Nephron (organoid): Measurements from ENCODE around the gene NTM.
A peak's percentile ranks its signal among the peaks of the same experiment; 100 is the strongest.

Experiments
- H3K27ac Mint-ChIP-seq, 3 experiments: 2 replicates each; pipeline ENCODE4 v1.8.0; 2020; ENCODE audit warnings: mixed read lengths in 3 of 3, mild to moderate bottlenecking in 2 of 3, moderate library complexity in 1 of 3
- H3K27me3 Mint-ChIP-seq: 2 replicates; pipeline ENCODE4 v1.8.0; 2021; ENCODE audit warnings: low read depth, mild to moderate bottlenecking, moderate library complexity, mixed read lengths
- H3K36me3 Mint-ChIP-seq: 2 replicates; pipeline ENCODE4 v1.8.0; 2020; ENCODE audit warnings: low read depth, mixed read lengths
- H3K4me1 Mint-ChIP-seq: 2 replicates; pipeline ENCODE4 v1.8.0; 2020; ENCODE audit warnings: mixed read lengths
- H3K4me3 Mint-ChIP-seq, 3 experiments: 2 replicates each; pipeline ENCODE4 v1.8.0; 2020; ENCODE audit warnings: mild to moderate bottlenecking in 3 of 3, mixed read lengths in 3 of 3, moderate library complexity in 2 of 3
- H3K9me3 Mint-ChIP-seq: 2 replicates; pipeline ENCODE4 v1.8.0; 2020; ENCODE audit warnings: mixed read lengths
- TF ChIP-seq, protein P1 (sequence below), 3 experiments: fragments of 200-600 bp; sonication (generic); IDR thresholded peaks; one replicate each; pipeline ENCODE4 v1.5.0; 2021; ENCODE audit warnings: antibody characterized with exemption in 3 of 3; ENCODE audit not compliant: unreplicated experiment in 3 of 3

Gene NTM

DNA sequence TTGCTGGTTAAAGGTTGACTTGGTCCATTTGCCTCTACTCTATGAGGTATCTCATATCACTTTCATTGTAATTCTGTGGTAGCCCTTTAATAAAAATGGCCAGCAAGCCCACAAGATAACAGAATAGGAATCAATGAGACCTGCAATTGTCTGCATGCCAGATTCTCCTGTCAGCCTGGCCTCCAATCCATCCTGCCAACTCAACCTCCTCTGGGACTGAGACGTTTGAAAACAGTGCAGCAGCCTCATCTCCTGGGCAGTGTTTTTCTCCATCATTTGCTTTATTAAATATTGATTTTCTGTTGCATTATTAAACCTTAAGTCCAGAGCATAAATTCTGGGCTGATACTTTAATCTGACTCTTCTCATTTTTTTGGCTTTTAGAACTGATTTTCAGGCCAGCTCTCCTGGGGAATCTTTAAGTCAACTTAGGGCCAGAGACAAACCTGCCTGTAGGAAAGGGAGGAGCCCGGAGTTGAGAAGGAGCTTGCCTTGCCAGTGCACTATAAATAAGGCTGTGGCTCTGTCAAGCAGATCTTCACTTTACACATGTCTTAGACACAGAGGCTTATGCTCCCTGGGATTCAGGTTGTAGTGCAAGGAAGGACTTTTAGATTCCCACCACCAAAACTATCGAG is 798.0 kb downstream of the NTM start:
- Mint-ChIP-seq H3K4me3 (no peak overlapping the region), H3K9me3 (no peaks in the 10 kb centered on the region), H3K27me3 (peaks cover 9% of the 10 kb centered on the region)

DNA sequence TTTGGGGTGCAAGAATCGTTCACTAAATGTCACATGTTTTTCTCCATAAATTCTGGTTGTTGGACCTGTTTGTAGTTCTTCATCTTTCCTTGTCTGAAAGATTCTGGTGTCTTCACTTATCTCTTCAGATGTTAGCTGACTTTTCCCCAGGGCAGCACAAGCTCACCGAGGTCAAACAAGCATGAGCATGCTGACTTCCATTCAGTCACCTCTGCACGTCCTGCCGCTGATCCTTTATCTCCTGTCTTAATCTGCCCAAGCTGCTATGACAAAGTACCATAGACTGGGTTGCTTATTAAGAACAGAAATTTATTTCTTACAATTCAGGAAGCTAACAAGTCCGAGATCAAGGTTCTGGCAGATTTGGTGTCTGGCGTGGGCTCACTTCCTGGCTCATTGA is 800.6 kb downstream of the NTM start:
- TF ChIP-seq, protein P1, sequence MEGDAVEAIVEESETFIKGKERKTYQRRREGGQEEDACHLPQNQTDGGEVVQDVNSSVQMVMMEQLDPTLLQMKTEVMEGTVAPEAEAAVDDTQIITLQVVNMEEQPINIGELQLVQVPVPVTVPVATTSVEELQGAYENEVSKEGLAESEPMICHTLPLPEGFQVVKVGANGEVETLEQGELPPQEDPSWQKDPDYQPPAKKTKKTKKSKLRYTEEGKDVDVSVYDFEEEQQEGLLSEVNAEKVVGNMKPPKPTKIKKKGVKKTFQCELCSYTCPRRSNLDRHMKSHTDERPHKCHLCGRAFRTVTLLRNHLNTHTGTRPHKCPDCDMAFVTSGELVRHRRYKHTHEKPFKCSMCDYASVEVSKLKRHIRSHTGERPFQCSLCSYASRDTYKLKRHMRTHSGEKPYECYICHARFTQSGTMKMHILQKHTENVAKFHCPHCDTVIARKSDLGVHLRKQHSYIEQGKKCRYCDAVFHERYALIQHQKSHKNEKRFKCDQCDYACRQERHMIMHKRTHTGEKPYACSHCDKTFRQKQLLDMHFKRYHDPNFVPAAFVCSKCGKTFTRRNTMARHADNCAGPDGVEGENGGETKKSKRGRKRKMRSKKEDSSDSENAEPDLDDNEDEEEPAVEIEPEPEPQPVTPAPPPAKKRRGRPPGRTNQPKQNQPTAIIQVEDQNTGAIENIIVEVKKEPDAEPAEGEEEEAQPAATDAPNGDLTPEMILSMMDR (IDR thresholded peaks at IDR 0.05; ENCODE audit: unreplicated experiment in 3 of 3) = no peak
- H3K27me3 Mint-ChIP-seq = peaks cover 5% of the 10 kb centered on the region
- H3K4me1 Mint-ChIP-seq = peaks cover 12% of the 10 kb centered on the region
- no peak overlapping the region for H3K4me3 Mint-ChIP-seq
- no peaks in the 10 kb centered on the region for H3K9me3 Mint-ChIP-seq
- H3K27ac Mint-ChIP-seq = no peak overlapping the region
- H3K36me3 Mint-ChIP-seq = no peaks in the 10 kb centered on the region

More for the DNA sequence above, 798.0 kb downstream of the NTM start:
- peaks cover 7% of the 10 kb centered on the region for H3K4me1 Mint-ChIP-seq
- no peak overlapping the region for H3K27ac Mint-ChIP-seq
- H3K36me3 Mint-ChIP-seq = no peaks in the 10 kb centered on the region
- TF ChIP-seq, protein P1 (IDR thresholded peaks at IDR 0.05; ENCODE audit: unreplicated experiment in 3 of 3) = no peak

DNA sequence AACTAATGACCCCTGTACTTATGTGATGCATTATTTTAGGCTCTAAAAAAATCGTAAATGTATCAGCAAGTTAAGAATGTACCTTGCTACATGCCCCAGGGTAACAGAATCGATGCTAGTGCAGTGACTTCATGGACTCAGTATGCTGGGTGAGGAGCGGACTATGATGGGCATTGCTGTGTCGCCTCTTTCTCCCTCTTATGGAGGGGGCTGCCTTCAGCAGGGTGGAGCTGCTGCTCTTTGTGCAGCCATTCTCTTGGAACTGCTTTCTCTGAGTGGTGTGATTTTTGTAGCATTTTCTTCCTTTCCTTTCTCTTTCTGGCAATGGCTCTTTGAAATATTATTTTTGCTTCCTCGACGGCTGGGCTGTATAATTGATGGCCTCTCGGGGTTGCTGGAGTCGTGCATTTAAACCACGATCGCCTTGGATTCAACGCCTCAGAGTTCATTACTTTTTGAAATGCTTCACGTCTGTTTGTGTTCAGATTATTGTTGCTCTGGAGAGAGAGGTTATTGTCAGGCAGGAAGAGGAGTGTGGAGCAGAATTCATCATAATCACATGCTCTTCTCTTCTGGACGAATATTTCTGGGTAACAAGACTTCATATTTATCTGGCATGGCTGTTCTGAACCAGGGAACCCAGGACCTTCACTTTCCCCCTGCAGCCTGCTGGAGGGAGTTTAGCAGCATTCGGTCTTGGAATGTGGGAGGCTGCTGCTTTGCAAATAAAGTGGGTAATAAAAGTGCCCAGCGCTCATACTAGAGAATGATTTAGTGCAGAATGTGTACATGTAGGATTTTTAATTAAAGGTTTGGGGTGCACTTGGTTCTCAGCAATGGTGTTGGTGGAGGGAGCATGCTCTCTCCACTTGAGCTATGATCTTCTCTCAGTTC is 804.2 kb downstream of the NTM start:
- no peaks in the 10 kb centered on the region for H3K9me3 Mint-ChIP-seq
- H3K4me3 Mint-ChIP-seq = peak overlapping the region in 1 of 3 experiments; percentile 19
- TF ChIP-seq, protein P1 (IDR thresholded peaks at IDR 0.05; ENCODE audit: unreplicated experiment in 3 of 3) = no peak
- H3K36me3 Mint-ChIP-seq = no peaks in the 10 kb centered on the region
- H3K27ac Mint-ChIP-seq = peak overlapping the region; percentile 3 to 78 (median 19)
- H3K4me1 Mint-ChIP-seq = peaks cover 5% of the 10 kb centered on the region
- H3K27me3 Mint-ChIP-seq = peaks cover 5% of the 10 kb centered on the region

DNA sequence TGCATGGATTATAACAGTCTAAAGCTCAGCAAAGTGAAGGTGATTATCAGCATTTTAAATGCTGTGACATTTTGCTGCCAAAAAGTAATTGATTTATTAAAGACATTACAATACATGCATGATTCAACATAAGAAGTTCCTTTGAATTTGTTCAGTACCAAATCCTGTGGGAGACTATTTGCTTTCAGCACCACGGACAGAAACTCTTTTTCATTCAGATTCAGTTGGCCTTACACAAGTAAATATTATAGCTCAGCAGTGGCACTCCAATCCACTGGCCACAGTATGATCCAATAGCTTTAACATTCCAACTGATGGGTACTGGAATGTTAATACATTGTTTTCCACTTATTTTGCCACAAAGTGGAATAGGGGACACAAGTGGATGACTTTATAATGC is 806.7 kb downstream of the NTM start:
- peaks cover 5% of the 10 kb centered on the region for H3K4me1 Mint-ChIP-seq
- H3K36me3 Mint-ChIP-seq = no peaks in the 10 kb centered on the region
- TF ChIP-seq, protein P1 (IDR thresholded peaks at IDR 0.05; ENCODE audit: unreplicated experiment in 3 of 3) = no peak
- no peak overlapping the region for H3K27ac Mint-ChIP-seq
- H3K4me3 Mint-ChIP-seq = no peak overlapping the region
- H3K9me3 Mint-ChIP-seq = no peaks in the 10 kb centered on the region
- H3K27me3 Mint-ChIP-seq = peaks cover 10% of the 10 kb centered on the region

DNA sequence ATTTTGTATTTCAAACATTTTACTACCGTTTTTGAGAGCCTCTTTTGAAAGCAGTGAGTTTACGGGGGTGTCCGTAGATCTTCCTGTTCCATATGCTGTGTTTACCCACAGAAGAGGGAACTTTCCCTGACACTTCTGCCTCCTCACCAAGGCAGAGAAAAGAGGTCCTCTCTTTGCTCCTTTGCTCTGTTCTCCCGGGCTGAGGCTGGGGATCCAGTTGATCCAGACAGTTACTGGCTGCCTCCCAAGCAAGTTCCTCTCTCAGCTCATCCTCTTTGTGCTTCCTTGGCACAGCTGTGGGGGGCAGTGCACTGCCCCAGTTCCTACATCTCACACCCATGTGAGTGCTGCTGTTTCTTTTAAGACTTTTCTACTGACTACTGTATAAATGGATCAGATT is 813.7 kb downstream of the NTM start:
- Mint-ChIP-seq H3K4me3 (no peak overlapping the region), H3K27ac (no peak overlapping the region), H3K4me1 (no peaks in the 10 kb centered on the region), H3K36me3 (no peaks in the 10 kb centered on the region), H3K9me3 (no peaks in the 10 kb centered on the region), H3K27me3 (peaks cover 23% of the 10 kb centered on the region)
- TF ChIP-seq, protein P1 (IDR thresholded peaks at IDR 0.05; ENCODE audit: unreplicated experiment in 3 of 3) = no peak
